VCaP (cell line): ENCODE results near the gene GIPC2.

Experiments
- H3K27ac ChIP-seq: fragments of 450-650 bp; 2 replicates; pipeline ENCODE4 v1.5.1; 2017
- TF ChIP-seq, protein P1 (sequence below): fragments of 450-650 bp; conservative IDR thresholded peaks from 2 replicates; pipeline ENCODE4 v1.5.1; 2017; ENCODE audit warnings: mild to moderate bottlenecking, moderate library complexity

GIPC2 gene

DNA sequence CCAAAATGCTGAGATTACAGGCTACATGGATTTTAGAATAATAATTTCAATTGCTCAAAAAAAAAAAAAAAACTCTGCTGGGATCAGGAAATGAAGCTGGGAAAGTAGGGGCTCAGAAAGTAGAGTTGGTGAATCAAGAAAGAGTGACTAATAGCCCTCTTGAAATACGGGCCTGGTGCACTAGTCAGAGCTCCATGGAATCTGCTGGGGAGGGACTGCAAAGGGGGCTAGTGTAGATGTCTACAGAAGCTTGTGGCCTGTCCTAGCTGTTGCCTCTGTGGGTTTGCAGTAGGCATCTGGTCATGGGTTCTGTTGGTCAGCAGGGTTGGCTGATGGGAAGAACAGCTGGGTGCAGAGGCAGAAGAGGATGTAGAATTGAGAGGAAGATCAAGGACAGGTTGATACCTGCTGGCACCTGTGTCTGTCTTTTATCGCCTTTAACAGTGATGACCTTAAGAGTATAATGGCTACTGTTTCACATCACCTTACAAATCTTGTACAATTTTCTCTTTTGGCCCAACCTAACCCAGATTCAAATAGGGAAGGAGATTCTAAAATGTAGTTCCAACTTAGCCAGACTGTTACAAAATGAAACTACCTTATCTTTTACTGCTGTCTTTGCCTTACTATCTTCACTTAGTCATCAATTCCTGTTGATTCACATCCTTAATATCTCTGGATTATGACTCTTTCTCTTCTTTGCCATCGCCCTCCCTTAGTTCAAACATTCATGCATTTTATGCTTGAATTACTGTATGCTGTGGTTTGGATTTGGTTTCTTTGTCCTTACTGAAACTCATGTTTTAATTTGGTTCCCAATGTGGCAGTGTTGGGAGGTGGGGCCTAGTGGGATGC is 126.2 kb downstream of the GIPC2 start:
- no peak overlapping the region for H3K27ac ChIP-seq
- TF ChIP-seq, protein P1, sequence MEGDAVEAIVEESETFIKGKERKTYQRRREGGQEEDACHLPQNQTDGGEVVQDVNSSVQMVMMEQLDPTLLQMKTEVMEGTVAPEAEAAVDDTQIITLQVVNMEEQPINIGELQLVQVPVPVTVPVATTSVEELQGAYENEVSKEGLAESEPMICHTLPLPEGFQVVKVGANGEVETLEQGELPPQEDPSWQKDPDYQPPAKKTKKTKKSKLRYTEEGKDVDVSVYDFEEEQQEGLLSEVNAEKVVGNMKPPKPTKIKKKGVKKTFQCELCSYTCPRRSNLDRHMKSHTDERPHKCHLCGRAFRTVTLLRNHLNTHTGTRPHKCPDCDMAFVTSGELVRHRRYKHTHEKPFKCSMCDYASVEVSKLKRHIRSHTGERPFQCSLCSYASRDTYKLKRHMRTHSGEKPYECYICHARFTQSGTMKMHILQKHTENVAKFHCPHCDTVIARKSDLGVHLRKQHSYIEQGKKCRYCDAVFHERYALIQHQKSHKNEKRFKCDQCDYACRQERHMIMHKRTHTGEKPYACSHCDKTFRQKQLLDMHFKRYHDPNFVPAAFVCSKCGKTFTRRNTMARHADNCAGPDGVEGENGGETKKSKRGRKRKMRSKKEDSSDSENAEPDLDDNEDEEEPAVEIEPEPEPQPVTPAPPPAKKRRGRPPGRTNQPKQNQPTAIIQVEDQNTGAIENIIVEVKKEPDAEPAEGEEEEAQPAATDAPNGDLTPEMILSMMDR: no peak

DNA sequence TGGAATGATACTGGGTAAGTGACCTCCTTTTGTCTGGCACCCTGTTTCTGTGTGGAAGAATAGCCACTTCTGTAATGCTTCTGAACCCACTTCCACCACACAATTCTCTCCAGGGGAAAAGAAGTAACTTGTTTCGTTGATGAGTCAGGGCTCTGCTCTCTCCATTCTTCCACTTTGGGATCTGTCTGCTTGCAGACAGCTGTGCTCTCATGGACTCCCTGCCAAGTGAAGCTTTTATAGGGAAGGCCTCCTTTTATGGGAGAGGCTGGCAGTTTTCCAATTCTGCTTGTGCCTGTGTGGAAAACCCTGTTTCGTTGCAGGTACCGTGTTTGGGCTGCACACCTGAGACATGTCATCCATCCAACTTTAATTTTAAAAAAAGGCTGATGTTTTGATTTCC is 130.7 kb downstream of the GIPC2 start:
- peak overlapping the region; percentile 51 for H3K27ac ChIP-seq
- TF ChIP-seq, protein P1: no peak

DNA sequence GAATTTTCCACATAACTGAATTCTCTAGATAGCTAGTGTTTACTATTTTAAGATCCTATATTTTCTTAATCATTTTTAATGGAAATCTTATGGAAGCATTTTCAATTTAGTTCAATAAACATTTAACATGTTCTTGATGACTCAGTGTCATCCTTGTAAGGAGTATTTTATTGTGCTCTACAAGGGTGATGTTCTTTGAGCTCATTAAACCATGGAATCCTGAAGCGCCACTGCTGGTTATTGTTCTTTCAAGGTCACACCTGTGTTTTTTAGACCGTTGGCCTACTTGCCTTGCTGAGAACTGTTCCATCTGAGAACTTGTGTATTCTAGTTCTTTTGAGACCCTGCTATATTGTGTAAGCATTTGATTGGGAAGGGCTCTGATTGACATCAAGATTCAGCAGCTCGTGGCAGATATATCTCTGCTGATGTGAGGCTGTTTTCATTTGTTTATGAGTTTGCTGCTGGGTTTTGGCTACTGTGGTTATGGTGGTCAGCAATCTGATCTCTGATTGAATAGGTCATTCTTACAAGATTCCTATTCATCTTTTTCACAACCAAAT is 132.0 kb downstream of the GIPC2 start:
- TF ChIP-seq, protein P1: no peak
- no peak overlapping the region for H3K27ac ChIP-seq

DNA sequence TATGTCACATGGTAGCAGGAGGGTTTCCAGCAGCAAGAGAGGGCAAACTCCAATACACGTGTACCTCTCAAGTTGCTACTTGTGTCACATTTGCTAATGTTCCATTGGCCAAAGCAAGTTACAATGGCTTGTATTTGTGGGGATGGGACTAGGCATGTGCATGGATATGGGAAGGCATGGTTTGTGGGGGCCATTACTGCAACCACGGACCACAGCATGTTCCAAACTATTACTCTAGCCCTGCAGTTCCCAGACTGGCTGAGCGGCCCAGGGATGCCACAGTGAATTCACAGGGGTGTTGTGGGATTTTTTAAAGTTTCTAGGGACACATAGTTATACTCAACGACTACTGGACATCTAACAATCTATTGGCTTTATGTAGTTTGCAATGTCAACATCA is 133.1 kb downstream of the GIPC2 start:
- TF ChIP-seq, protein P1: no peak
- no peak overlapping the region for H3K27ac ChIP-seq

DNA sequence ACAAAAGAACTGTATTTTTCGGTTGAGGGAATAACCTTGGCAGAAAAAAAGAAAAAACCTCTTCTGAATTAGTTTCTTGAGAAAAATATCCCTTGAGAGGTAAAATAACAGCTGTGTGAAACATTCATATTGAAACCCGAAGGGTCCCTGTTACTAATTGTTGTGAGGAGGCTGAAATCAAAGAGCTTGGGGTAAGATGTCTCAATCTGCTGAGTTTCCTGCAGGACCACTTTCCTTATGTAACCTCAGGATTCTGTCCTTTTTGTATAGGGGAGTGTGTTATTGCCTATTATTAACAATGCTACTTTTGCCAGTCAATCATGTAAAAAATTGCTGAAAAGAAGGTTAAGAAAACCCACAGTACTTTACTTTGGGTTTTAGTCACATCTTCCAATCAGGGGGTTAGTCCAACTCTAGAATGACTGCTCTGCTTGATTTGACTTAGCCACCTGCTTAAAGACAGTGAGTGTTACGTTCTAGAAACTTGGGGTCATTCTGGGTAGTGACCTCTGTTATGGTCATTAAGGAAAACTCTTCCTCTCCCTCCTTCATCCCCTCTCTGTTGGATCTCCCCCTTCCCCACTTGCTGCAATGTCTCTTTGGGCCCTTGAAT is 138.8 kb downstream of the GIPC2 start:
- H3K27ac ChIP-seq: no peak overlapping the region
- TF ChIP-seq, protein P1: no peak
